ENCODE measurements around the gene REG3G.
A peak's percentile ranks its signal among the peaks of the same experiment; 100 is the strongest.

DNA sequence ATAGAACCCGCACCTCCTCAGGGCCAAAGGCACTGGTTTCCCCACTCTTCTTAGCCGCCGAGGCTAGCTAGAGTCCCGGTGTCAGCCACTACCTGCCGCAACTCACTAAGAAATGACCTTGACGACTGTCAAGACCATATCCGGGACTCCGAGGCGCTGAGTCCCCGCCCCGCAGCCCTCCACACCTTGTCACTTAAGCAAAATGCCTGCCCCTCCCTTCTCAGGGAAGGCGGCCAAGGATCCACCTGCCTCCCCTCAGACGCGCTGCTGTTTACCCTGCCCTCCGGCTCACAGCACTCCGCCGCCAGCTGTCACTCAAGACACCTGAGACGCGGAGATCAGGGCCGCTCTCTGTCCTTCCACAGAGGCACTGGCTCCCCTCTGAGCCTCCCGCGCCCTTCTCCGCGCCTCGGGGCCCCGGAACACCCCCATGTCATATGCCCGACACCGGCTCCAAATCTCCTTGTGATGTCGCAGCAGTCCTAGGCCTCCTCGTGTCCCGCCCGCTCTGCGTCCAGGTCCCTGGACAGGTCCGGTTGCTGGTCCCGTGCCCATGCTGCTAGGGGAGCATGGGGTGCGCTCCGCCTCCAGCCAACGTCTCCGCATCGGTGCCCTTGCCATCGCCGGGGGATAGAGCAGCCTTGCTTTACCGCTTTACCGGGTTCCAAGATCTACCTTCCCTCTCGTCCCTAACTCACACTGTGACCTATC, 32.5 kb upstream of the REG3G start:
- TF ChIP-seq, protein P1, sequence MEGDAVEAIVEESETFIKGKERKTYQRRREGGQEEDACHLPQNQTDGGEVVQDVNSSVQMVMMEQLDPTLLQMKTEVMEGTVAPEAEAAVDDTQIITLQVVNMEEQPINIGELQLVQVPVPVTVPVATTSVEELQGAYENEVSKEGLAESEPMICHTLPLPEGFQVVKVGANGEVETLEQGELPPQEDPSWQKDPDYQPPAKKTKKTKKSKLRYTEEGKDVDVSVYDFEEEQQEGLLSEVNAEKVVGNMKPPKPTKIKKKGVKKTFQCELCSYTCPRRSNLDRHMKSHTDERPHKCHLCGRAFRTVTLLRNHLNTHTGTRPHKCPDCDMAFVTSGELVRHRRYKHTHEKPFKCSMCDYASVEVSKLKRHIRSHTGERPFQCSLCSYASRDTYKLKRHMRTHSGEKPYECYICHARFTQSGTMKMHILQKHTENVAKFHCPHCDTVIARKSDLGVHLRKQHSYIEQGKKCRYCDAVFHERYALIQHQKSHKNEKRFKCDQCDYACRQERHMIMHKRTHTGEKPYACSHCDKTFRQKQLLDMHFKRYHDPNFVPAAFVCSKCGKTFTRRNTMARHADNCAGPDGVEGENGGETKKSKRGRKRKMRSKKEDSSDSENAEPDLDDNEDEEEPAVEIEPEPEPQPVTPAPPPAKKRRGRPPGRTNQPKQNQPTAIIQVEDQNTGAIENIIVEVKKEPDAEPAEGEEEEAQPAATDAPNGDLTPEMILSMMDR (IDR thresholded peaks at IDR 0.05) = peak; percentile 51; the same call in 1 of the 2 replicates
- TF ChIP-seq, protein P2, sequence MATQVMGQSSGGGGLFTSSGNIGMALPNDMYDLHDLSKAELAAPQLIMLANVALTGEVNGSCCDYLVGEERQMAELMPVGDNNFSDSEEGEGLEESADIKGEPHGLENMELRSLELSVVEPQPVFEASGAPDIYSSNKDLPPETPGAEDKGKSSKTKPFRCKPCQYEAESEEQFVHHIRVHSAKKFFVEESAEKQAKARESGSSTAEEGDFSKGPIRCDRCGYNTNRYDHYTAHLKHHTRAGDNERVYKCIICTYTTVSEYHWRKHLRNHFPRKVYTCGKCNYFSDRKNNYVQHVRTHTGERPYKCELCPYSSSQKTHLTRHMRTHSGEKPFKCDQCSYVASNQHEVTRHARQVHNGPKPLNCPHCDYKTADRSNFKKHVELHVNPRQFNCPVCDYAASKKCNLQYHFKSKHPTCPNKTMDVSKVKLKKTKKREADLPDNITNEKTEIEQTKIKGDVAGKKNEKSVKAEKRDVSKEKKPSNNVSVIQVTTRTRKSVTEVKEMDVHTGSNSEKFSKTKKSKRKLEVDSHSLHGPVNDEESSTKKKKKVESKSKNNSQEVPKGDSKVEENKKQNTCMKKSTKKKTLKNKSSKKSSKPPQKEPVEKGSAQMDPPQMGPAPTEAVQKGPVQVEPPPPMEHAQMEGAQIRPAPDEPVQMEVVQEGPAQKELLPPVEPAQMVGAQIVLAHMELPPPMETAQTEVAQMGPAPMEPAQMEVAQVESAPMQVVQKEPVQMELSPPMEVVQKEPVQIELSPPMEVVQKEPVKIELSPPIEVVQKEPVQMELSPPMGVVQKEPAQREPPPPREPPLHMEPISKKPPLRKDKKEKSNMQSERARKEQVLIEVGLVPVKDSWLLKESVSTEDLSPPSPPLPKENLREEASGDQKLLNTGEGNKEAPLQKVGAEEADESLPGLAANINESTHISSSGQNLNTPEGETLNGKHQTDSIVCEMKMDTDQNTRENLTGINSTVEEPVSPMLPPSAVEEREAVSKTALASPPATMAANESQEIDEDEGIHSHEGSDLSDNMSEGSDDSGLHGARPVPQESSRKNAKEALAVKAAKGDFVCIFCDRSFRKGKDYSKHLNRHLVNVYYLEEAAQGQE (IDR thresholded peaks at IDR 0.05; ENCODE audit: insufficient read depth in 1 of 2, low read depth in 2 of 2, low read length in 1 of 2) = no peak

Measured in Panc1 (cell line).